Lower leg skin (tissue), 4 donors: ENCODE measurements around the gene APPBP2. TPM values are rescaled to one million over a fixed set of nuclear protein-coding genes. Genes with fewer than 3 reads are reported as not detected.
"Not testable (repeated sequence)": the region's sequence is repeated elsewhere in the genome, so short reads cannot be mapped to it uniquely, and the experiment has no call there.

Experiments
- DNase-seq, 2 donors: peaks; one replicate each; pipeline ENCODE4 v3.0.0-alpha.2; 2019; ENCODE audit warnings: low spot score in 2 of 2
- H3K4me3 ChIP-seq: fragments of 200-600 bp; sonication (generic); 2 replicates; pipeline ENCODE4 v1.5.1; 2017; ENCODE audit warnings: mild to moderate bottlenecking, low read depth; ENCODE audit not compliant: poor library complexity, severe bottlenecking
- CTCF ChIP-seq, 3 donors: fragments of 450-650 bp; IDR thresholded peaks; one replicate each; pipeline ENCODE4 v1.5.1; 2016; ENCODE audit warnings: antibody characterized with exemption in 3 of 3, mild to moderate bottlenecking in 3 of 3, moderate library complexity in 2 of 3
- POLR2A ChIP-seq, 2 donors: fragments of 450-650 bp; IDR thresholded peaks; one replicate each; pipeline ENCODE4 v1.6.1; 2016 to 2017; ENCODE audit warnings: antibody characterized with exemption in 2 of 2, mild to moderate bottlenecking in 1 of 2, moderate library complexity in 1 of 2
- WGBS, 2 donors: methylation state at CpG; one replicate each; pipeline ENCODE4 v1.1.5; 2018; 5-methylcytosine and 5-hydroxymethylcytosine counted together
- intact Hi-C: fragments of 100-400 bp; cut with DNase I; formaldehyde crosslinking; loops from one replicate; pipeline ENCODE4 v1.15.0; 2023; ENCODE audit warnings: low total_unique reads
- total RNA-seq, 4 donors: library from RNA; depleted of rRNA; stranded (reverse); fragments of >200 nt; gene quantifications; one replicate each; pipeline ENCODE4 v1.1.0, GENCODE V29; 2016

The APPBP2 gene
- total RNA-seq, 4 donors from 2014 or later: 14.8 to 21.6 (median 17.1) TPM

- no peak for DNase-seq
- TF ChIP-seq CTCF (IDR thresholded peaks at IDR 0.05): no peak
- no peak for TF ChIP-seq POLR2A (IDR thresholded peaks at IDR 0.05)
- intact Hi-C loops: no loop called here
- no peak overlapping the region for H3K4me3 ChIP-seq
Measured at GRCh38 chr17:60496041-60496440, 30.0 kb downstream of the APPBP2 start.

- TF ChIP-seq POLR2A (IDR thresholded peaks at IDR 0.05): no peak
- no peak for TF ChIP-seq CTCF (IDR thresholded peaks at IDR 0.05)
- no peak for DNase-seq
- WGBS, 2 donors: 95 to 98% methylated on average over 2 of the region's 2 CpGs
- H3K4me3 ChIP-seq: no peak overlapping the region
- intact Hi-C loops: no loop called here
Measured at GRCh38 chr17:60495260-60495659, 30.8 kb downstream of the APPBP2 start.

- intact Hi-C loops: no loop called here
- no peak for TF ChIP-seq CTCF (IDR thresholded peaks at IDR 0.05)
- no peak for TF ChIP-seq POLR2A (IDR thresholded peaks at IDR 0.05)
- 88 to 91% methylated on average over 3 of the region's 3 CpGs for WGBS, 2 donors
- H3K4me3 ChIP-seq: no peak overlapping the region
- DNase-seq: no peak
Measured at GRCh38 chr17:60493847-60494321, 32.2 kb downstream of the APPBP2 start.

- no peak for TF ChIP-seq CTCF (IDR thresholded peaks at IDR 0.05)
- TF ChIP-seq POLR2A (IDR thresholded peaks at IDR 0.05): no peak
- intact Hi-C loops: no loop called here
- 95 to 97% methylated on average over 3 of the region's 3 CpGs for WGBS, 2 donors
Measured at GRCh38 chr17:60491771-60492170, 34.3 kb downstream of the APPBP2 start.

GRCh38 chr17:60490594-60490993 lies 35.4 kb downstream of the APPBP2 start:
- WGBS, 2 donors: 94 to 99% methylated on average over 2 of the region's 2 CpGs
- intact Hi-C loops, DNase-seq: not testable (repeated sequence)

More at GRCh38 chr17:60491771-60492170, 34.3 kb downstream of the APPBP2 start:
- no peak for DNase-seq
- no peak overlapping the region for H3K4me3 ChIP-seq

GRCh38 chr17:60481604-60482003 lies 44.4 kb downstream of the APPBP2 start:
- no peak overlapping the region for H3K4me3 ChIP-seq
- TF ChIP-seq POLR2A (IDR thresholded peaks at IDR 0.05): no peak
- no peak for TF ChIP-seq CTCF (IDR thresholded peaks at IDR 0.05)
- DNase-seq: no peak
- intact Hi-C loops: no loop called here
- 92 to 95% methylated on average over 4 of the region's 4 CpGs for WGBS, 2 donors

More at GRCh38 chr17:60490594-60490993, 35.4 kb downstream of the APPBP2 start:
- not testable (repeated sequence) for H3K4me3 ChIP-seq
